SK-N-SH (cell line): ENCODE results near the gene KBTBD4. TPM values are rescaled to one million over a fixed set of nuclear protein-coding genes. Genes with fewer than 3 reads are reported as not detected.
A peak's percentile ranks its signal among the peaks of the same experiment; 100 is the strongest.

Experiments used
- CTCF ChIA-PET: fragments of 300-600, 350-600 bp; formaldehyde crosslinking; extraction: SDS; loops from one replicate; lab custom pipeline; 2021; lab: Yijun Ruan, JAX
- POLR2A ChIA-PET: fragments of 350-600 bp; sonication (Branson Sonifier 250); formaldehyde crosslinking; extraction: SDS; loops from one replicate; lab custom pipeline; 2020; ENCODE audit warnings: antibody characterized with exemption, inconsistent platforms; lab: Yijun Ruan, JAX
- DNase-seq: peaks from one replicate; pipeline ENCODE4 v3.0.0; 2012
- H2AFZ ChIP-seq: fragments of 200-600 bp; sonication (generic); 2 replicates; pipeline ENCODE4 v1.8.1; 2016; ENCODE audit warnings: antibody characterized with exemption, mild to moderate bottlenecking, low read depth
- H3F3A ChIP-seq: fragments of 200-600 bp; sonication (generic); replicated peaks from 2 replicates; pipeline ENCODE3; 2016; ENCODE audit warnings: antibody characterized with exemption, mild to moderate bottlenecking; ENCODE audit not compliant: insufficient read depth
- H3K27ac ChIP-seq, 2 experiments: fragments of 200-500 bp in 1 of 2; fragments of 200-600 bp in 1 of 2; sonication (Bioruptor generic) in 1 of 2; sonication (generic), shearing (Covaris generic) in 1 of 2; 2 replicates each; pipeline versions ENCODE4 v1.5.1 to v1.6.1; 2014 to 2016; ENCODE audit warnings: low read depth in 2 of 2, inconsistent platforms in 1 of 2, low read length in 1 of 2, mild to moderate bottlenecking in 1 of 2, mixed read lengths in 1 of 2
- H3K27me3 ChIP-seq: fragments of 200-600 bp; sonication (generic), shearing (Covaris generic); 2 replicates; pipeline ENCODE4 v1.6.1; 2016; ENCODE audit warnings: mixed run types; ENCODE audit not compliant: insufficient read depth
- H3K36me3 ChIP-seq, 2 experiments: fragments of 200-500 bp in 1 of 2; fragments of 200-600 bp in 1 of 2; sonication (Bioruptor generic) in 1 of 2; sonication (generic) in 1 of 2; replicated peaks in 1 of 2; 2 replicates each; pipeline versions ENCODE3 to v1.5.1; 2014 to 2016; ENCODE audit warnings: low read length in 1 of 2, mild to moderate bottlenecking in 1 of 2; ENCODE audit not compliant: insufficient read depth in 2 of 2, control insufficient read depth in 1 of 2
- H3K4me1 ChIP-seq, 2 experiments: fragments of 200-500 bp in 1 of 2; fragments of 200-600 bp in 1 of 2; sonication (Bioruptor generic) in 1 of 2; sonication (generic), shearing (Covaris generic) in 1 of 2; 2 replicates each; pipeline versions ENCODE4 v1.5.1 to v1.6.1; 2014 to 2016; ENCODE audit warnings: low read depth in 1 of 2, low read length in 1 of 2, mixed run types in 1 of 2; ENCODE audit not compliant: insufficient read depth in 2 of 2, control insufficient read depth in 1 of 2
- H3K4me2 ChIP-seq: fragments of 200-600 bp; sonication (generic), shearing (Covaris generic); 2 replicates; pipeline ENCODE4 v1.6.1; 2017; ENCODE audit warnings: mixed run types
- H3K4me3 ChIP-seq, 2 experiments: fragments of 200-500 bp in 1 of 2; fragments of 200-600 bp in 1 of 2; sonication (Bioruptor generic) in 1 of 2; sonication (generic), shearing (Covaris generic) in 1 of 2; 2 replicates each; pipeline versions ENCODE4 v1.5.1 to v1.8.1; 2014 to 2016; ENCODE audit warnings: low read depth in 2 of 2, inconsistent platforms in 1 of 2, low read length in 1 of 2, mild to moderate bottlenecking in 1 of 2, mixed read lengths in 1 of 2, moderate library complexity in 1 of 2
- H3K79me2 ChIP-seq: fragments of 200-600 bp; sonication (generic); 2 replicates; pipeline ENCODE4 v1.8.1; 2017; ENCODE audit warnings: mild to moderate bottlenecking; ENCODE audit not compliant: insufficient read depth
- H3K9ac ChIP-seq: fragments of 200-600 bp; sonication (generic); 2 replicates; pipeline ENCODE4 v1.6.1; 2017; ENCODE audit warnings: mixed run types
- H3K9me2 ChIP-seq: fragments of 200-600 bp; sonication (generic); 2 replicates; pipeline ENCODE4 v1.6.1; 2017; ENCODE audit warnings: mixed run types
- H3K9me3 ChIP-seq: fragments of 200-600 bp; sonication (generic); 2 replicates; pipeline ENCODE4 v1.6.1; 2017; ENCODE audit warnings: mixed run types, mild to moderate bottlenecking, moderate library complexity
- H4K20me1 ChIP-seq: fragments of 200-600 bp; sonication (generic); 2 replicates; pipeline ENCODE4 v1.6.1; 2017; ENCODE audit warnings: mild to moderate bottlenecking, mixed run types; ENCODE audit not compliant: insufficient read depth
- FOSL2 ChIP-seq: IDR thresholded peaks from 2 replicates; pipeline ENCODE4 v1.4.0; 2012; ENCODE audit warnings: low read depth, mild to moderate bottlenecking, moderate library complexity, borderline replicate concordance
- FOXM1 ChIP-seq: IDR thresholded peaks from 2 replicates; pipeline ENCODE4 v1.4.0; 2012; ENCODE audit warnings: low read depth, mild to moderate bottlenecking
- GABPA ChIP-seq: IDR thresholded peaks from 2 replicates; pipeline ENCODE4 v1.4.0; 2012; ENCODE audit warnings: low read depth, mild to moderate bottlenecking
- JUND ChIP-seq: IDR thresholded peaks from 2 replicates; pipeline ENCODE4 v1.4.0; 2012
- MEF2A ChIP-seq: IDR thresholded peaks from 2 replicates; pipeline ENCODE4 v1.4.0; 2012; ENCODE audit warnings: low read depth, borderline replicate concordance
- RAD21 ChIP-seq: IDR thresholded peaks from 2 replicates; pipeline ENCODE4 v1.6.1; 2012; ENCODE audit warnings: mild to moderate bottlenecking, low read length
- RFX5 ChIP-seq: IDR thresholded peaks from 2 replicates; pipeline ENCODE4 v1.6.1; 2012; ENCODE audit warnings: mild to moderate bottlenecking, improper control_type of control experiment, low read length
- SIN3A ChIP-seq: IDR thresholded peaks from 2 replicates; pipeline ENCODE4 v1.6.1; 2012; ENCODE audit warnings: low read depth, mild to moderate bottlenecking, low read length, moderate library complexity, borderline replicate concordance
- SMC3 ChIP-seq: IDR thresholded peaks from 2 replicates; pipeline ENCODE4 v1.6.1; 2012; ENCODE audit warnings: low read depth, low read length, improper control_type of control experiment
- ZBTB33 ChIP-seq: IDR thresholded peaks from 2 replicates; pipeline ENCODE4 v1.4.0; 2012; ENCODE audit warnings: low read depth, borderline replicate concordance
- WGBS: methylation state at CpG from one replicate; pipeline ENCODE4 v1.1.6; 2017; ENCODE audit warnings: low lambda C conversion rate; 5-methylcytosine and 5-hydroxymethylcytosine counted together
- polyA plus RNA-seq, 3 experiments: library from polyadenylated mRNA; depleted of rRNA; stranded (reverse); fragments of >200 nt; gene quantifications; 2 replicates each; pipeline ENCODE4 v1.2.3, GENCODE V29; 2012
- TF ChIP-seq, protein P1 (sequence below): fragments of 200-600 bp; sonication (generic); IDR thresholded peaks from 2 replicates; pipeline ENCODE4 v1.6.1; 2017; ENCODE audit warnings: antibody characterized with exemption, mild to moderate bottlenecking, moderate library complexity

The KBTBD4 gene
- polyA plus RNA-seq, 1 of the 3 experiments (the other 2 are of a cell fraction), result 16.8 TPM

GRCh38 chr11:47616726-47617416 is 38.1 kb upstream of the KBTBD4 start:
- Histone ChIP-seq H3K9ac (no peak overlapping the region), H3K9me3 (no peaks in the 10 kb centered on the region), H3K9me2 (no peaks in the 10 kb centered on the region), H4K20me1 (no peaks in the 10 kb centered on the region), H3K36me3 (peaks cover 26 to 33% of the 10 kb centered on the region in 2 experiments), H3K4me3 (peak overlapping the region in 1 of 2 experiments; percentile 36; a peak in 1 of 4 replicates), H3K4me1 (peaks cover 0 to 9% of the 10 kb centered on the region in 2 experiments; a peak in 1 of 4 replicates), H2AFZ (no peak overlapping the region), H3K27ac (peak overlapping the region in 1 of 2 experiments; percentile 44; a peak in 1 of 4 replicates), H3K4me2 (peak overlapping the region; percentile 25; the same call in 1 of the 2 replicates), H3K79me2 (no peaks in the 10 kb centered on the region), H3F3A (peaks cover 13% of the 10 kb centered on the region), H3K27me3 (no peaks in the 10 kb centered on the region)
- no peak for DNase-seq
- CTCF ChIA-PET, result interaction anchor here (0.6 to 2.3 kb wide), 18 partner anchors 10 to 236 kb away, joined by 3 to 18 read pairs (median 3); partner anchors contain the start of genes C1QTNF4 and FAM180B
- WGBS, result 90% methylated on average over 10 of the region's 10 CpGs
- TF ChIP-seq GABPA (no peak), SMC3 (peak; percentile 76), RFX5 (no peak), FOSL2 (no peak), RAD21 (peak; percentile 83)
- TF ChIP-seq, protein P1, sequence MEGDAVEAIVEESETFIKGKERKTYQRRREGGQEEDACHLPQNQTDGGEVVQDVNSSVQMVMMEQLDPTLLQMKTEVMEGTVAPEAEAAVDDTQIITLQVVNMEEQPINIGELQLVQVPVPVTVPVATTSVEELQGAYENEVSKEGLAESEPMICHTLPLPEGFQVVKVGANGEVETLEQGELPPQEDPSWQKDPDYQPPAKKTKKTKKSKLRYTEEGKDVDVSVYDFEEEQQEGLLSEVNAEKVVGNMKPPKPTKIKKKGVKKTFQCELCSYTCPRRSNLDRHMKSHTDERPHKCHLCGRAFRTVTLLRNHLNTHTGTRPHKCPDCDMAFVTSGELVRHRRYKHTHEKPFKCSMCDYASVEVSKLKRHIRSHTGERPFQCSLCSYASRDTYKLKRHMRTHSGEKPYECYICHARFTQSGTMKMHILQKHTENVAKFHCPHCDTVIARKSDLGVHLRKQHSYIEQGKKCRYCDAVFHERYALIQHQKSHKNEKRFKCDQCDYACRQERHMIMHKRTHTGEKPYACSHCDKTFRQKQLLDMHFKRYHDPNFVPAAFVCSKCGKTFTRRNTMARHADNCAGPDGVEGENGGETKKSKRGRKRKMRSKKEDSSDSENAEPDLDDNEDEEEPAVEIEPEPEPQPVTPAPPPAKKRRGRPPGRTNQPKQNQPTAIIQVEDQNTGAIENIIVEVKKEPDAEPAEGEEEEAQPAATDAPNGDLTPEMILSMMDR, result peak; percentile 83
- POLR2A ChIA-PET, result interaction anchor here (1.0 kb wide), 1 partner anchor 9 kb away, joined by 3 read pairs; no protein-coding TSS in a partner anchor

DNA sequence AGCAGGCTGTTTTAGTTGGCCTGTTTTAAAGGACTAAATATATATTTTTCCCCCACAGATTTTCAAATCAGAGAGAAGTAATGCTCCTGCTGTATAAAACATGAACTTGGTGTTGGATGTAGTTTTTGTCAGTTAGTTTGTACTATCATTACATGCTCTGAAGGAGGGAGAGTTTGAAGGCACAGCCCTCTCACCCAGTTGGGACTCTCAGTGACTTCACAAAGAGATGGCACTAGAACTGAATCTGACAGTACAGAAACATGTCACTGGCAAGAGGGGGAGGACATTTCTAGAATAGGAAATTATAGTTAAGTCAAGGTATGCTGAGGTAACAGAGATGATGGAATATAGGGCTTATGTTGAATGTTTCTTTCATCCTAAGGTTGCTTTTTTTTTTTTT is 36.5 kb upstream of the KBTBD4 start:
- DNase-seq, result no peak
- Histone ChIP-seq H3K27me3 (no peaks in the 10 kb centered on the region), H2AFZ (no peak overlapping the region), H3K4me3 (no peak overlapping the region), H3K4me1 (peaks cover 3 to 9% of the 10 kb centered on the region in 2 experiments; a peak in 2 of 4 replicates), H3K79me2 (no peaks in the 10 kb centered on the region), H3K9me2 (no peaks in the 10 kb centered on the region), H3K9ac (no peak overlapping the region), H3F3A (peaks cover 18% of the 10 kb centered on the region), H4K20me1 (no peaks in the 10 kb centered on the region), H3K36me3 (peaks cover 16 to 20% of the 10 kb centered on the region in 2 experiments), H3K27ac (no peak overlapping the region), H3K9me3 (no peaks in the 10 kb centered on the region), H3K4me2 (no peak overlapping the region)
- POLR2A ChIA-PET, result no interaction called here
- CTCF ChIA-PET, result no interaction called here
- TF ChIP-seq ZBTB33 (no peak), MEF2A (no peak), FOXM1 (no peak), SIN3A (no peak), JUND (no peak)
- TF ChIP-seq, protein P1, result no peak
